Head of caudate nucleus (tissue), 42 donors: Measurements from ENCODE around the gene MARF1.
A peak's percentile ranks its signal among the peaks of the same experiment; 100 is the strongest.
"Not testable (repeated sequence)": the region's sequence is repeated elsewhere in the genome, so short reads cannot be mapped to it uniquely, and the experiment has no call there.

Experiments used
- DNase-seq, 42 donors: peaks; one replicate each; pipeline versions ENCODE4 v3.0.0 to v3.0.0-alpha.2; 2020 to 2021; ENCODE audit warnings: mixed read lengths in 7 of 42
- intact Hi-C: fragments of 100-400 bp; cut with DNase I; formaldehyde crosslinking; loops from one replicate; pipeline ENCODE4 v1.15.0; 2022

MARF1 gene

DNA sequence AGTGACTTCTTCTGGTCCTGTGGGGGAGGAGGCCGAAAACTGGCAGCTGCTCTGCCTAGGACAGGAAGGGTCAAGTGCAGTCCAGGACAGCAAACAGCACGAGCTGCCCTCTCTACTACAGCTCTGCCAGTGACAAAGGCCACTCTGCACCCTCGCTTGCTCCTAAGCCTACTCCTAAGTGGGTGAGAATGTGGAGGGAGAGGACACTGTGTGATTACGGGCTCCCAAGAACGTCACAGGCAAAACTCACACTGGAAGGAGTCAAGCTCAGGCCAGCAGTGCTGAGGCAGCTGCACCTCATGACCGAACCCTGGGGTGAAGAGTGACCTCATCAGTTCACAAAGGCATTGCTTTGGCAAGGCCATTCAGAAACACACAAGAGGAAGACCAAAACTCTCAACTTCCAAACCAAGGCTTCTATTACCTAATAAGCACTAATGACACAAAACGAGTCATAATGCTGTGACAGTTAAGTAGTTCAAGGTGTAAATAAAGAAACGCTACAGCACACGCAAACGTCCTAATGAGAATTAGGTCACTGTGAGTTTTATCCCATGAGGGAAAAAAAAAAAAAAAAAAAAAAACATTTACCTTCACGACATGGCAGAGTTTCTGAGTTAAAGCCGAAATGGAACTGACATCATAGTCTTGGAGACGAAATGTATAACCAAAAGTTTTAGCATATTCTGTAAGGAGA is 35.1 kb downstream of the MARF1 start:
- intact Hi-C loops = no loop called here
- DNase-seq = peak in 1 of 42 donors; percentile 67

DNA sequence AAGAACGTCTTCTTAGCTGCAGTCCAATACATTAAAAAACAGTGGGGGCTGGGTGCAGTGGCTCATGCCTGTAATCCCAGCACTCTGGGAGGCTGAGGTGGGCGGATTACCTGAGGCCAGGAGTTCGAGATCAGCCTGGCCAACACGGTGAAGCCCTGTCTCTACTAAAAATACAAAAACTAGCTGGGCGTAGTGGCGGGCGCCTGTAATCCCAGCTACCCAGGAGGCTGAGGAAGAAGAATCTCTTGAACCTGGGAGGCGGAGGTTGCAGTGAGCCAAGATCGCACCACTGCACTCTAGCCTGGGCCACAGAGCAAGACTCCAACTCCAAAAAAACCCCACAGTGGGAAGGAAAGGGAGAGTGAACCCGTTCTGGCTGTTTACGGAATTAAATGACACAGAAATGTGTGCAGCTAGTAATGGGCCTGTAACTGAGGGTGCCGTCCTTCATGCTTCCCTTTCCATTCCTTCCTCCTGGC is 35.7 kb downstream of the MARF1 start:
- DNase-seq, intact Hi-C loops: not testable (repeated sequence)

DNA sequence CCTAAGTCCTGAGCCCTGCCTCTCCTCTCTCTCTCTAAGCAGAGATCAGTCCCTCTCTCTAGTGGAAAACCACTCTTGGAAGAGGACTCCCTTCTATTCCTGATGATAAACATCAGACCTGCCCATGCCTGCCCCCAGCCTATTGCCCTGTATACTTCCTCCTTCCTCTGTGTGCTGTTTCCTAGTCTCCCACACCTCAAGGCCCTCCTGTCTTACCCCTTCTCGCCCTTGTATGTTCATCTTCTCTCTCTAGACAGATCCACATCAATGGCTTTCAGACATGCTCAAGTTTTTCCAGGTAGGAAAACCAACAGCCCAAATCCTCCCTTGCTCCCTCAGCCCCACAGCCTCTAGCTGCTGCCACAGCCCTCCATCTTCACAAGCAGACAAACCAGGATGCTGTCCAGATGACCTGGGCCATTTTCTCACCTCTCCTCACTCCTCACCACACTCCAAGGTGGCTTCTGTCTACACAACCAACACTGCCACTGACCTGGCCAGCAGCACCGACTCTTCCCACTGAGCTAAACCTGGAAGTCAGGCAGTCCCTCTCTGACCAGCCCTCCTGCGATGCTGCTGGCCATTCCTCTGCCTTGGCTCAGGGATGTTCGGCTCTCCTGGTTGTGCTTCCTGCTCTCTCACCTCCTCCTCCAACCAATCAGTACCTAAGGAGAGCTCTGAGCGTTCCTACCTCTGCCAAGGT is 36.3 kb downstream of the MARF1 start:
- intact Hi-C loops = no loop called here

DNA sequence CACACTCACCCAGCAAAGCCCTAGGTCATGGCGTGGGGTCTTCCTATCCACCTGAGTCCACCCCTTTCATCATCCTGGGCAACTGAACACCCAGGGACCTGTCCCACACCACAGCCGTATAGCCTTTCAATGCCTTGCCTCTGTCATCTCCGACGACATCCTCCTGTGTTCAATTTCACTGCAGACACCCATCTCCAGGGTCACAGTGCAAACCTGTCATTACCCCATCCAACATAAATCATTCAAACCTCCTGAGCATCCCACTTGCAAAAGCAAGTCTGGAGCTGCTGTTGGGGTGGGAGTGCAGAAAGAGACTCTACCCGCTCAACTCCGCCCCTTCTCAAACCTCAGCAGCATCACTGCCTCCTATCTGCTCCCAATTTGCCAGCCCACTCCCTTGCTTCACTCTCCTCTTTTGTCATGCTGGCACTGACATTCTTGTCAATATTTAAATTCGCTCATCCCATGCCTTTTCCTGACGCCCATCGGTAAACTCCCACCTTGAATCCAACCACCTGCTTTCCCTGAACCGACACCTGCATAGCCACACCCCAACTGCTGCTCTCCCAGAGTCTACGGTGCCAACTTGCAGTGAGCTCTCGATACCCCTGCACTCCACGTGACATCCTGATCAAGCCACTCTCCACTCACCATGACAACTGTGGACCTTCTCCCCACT is 37.0 kb downstream of the MARF1 start:
- peak in 26 of 42 donors; percentile 11 to 81 (median 38) for DNase-seq
- intact Hi-C loops = no loop called here

More for the DNA sequence above, 36.3 kb downstream of the MARF1 start:
- no peak for DNase-seq

DNA sequence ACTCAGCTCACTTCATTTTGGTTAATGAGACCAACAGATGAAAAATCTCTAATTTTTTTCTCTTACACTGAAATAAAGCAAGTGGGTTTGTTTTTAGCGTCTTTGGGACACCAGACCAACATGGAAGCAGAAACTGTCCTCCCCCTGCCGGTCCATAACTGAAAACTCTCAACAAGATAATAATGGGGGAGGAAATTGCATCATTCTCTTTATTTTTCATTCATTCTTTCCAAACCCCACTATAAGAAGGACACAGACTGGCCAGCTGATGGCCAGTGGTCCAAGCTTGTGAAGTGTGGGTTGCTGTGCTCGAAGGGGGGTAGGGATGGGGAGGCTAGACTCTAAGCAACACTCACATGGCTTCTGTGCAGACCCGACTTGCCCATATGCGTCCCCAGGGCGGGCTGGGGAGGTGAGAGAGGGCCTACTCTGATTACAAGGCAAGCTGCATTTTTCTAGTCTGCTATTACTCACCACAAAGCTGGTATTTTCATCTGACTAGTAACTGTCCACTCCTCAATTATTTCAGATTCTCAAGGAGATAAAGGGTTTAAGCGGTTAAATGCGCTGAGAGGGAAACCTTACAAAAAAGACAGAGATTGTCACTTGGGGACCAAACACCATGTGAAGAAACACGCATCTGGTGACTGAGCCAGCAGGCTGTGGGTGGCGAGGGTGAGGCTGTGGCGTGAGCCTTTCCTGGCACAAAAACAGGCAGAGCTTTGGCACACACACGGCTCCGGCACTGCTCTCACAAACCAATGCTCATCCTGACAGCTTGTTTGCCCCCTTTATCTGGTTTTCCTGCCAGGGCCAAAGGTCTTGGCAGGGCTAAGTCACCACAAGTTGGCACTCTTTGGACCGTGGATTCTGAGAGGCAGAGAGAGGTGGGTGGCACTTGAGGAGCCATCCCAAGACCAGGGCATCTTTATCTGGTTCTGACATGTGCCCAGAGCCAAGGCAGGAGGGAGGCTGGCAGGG is 38.2 kb downstream of the MARF1 start:
- intact Hi-C loops = no loop called here
- peak in 30 of 42 donors; percentile 13 to 77 (median 36) for DNase-seq

DNA sequence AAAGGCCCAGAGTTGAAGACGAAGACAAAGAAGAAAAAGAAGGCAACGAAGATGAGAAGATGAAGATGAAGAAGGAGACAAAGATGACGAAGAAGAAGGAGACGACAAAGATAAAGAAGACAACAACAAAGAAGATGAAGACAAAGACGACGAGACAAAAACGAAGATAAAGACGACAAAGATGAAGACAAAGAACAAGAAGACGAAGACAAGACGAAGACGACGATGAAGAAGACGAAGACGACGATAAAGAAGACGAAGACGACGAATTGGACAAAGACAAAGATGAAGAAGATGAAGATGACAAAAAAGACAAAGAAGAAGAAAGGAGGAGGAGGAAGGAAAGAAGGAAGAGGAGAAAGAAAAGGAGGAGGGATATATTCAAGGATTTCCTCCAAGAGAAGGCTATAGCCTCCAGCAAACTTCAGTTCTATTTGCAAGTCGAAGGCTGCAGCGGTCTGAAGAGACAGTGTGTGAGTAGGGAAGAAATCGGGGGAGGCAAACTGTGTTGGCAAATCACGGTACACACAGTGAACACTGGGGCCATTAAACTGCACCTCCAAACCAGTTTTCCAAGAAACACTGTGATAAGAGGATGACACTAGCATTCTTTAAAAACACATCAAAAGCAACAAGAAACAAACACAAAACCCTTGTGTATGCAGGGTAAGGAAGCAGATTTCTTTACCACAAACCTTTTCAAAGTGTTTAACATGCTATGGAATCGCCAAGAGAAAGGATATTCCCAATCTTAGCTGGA is 40.5 kb downstream of the MARF1 start:
- DNase-seq = no peak
- intact Hi-C loops = no loop called here

DNA sequence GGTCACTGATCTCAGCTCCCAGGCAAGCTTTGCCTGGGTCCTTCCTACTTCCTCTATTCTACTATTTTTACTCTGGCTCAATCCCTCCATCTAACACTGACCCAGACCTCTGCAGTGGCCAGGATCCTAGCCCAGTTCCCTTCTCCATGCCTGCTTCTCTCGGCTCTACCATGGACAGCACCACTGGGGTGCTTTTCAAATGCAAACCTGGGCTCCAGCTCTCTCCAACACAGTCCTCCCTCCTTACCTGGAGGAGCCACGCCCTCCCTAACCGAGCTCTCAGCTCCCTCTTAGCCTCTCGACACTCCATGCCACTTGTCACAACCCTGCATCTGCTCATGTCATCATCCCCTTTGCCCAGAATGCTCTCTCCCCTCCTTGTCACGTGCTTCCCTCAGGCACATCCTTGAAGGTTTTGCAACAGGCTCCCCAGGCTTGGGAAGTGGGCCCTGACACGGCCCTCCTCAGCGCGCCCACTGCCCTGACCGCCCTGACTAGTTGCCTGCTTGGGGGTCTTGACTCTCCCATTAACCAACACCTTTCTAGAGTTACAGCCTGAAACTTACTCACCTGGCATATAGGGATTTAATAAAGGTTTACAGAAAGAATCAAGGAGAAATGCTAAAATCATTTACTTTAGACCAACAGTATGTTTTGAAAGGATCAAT is 41.6 kb downstream of the MARF1 start:
- no peak for DNase-seq
- intact Hi-C loops = no loop called here

DNA sequence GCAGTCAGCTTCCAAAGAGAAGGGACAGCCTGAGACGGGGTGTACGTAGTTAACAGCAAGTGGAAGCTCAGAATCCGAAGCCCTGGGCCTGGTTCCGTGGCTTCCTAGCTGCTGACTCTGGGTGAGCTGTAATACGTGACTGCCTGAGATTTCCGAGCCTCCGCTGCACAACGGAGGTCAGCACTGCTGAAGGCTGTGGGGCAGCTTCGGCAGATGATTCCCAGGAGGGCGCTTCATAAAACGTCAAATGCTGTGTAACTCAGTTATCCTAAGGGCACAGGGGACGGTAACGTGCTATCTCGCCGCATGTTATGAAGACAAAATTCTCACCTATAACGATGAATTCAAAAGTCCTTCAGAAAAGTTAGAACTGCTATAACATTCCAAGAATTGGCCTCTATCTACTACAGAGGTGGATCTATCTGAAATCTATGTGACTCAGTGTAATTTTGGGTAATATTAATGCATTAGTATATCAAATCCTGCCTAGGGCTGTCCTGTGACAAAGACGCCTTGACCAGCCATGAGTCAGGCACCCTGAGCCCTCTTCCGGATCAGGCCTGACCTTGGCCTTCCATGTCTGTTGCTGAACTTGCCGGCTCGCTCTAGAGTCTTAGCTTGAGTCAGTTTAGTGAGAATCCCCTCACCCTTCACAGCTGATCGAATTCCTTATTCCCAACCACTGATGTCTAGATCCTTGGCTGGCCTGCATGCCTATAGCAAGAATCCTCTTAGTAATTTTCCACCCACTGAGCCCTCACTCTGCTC is 43.5 kb downstream of the MARF1 start:
- no peak for DNase-seq
- intact Hi-C loops = no loop called here

DNA sequence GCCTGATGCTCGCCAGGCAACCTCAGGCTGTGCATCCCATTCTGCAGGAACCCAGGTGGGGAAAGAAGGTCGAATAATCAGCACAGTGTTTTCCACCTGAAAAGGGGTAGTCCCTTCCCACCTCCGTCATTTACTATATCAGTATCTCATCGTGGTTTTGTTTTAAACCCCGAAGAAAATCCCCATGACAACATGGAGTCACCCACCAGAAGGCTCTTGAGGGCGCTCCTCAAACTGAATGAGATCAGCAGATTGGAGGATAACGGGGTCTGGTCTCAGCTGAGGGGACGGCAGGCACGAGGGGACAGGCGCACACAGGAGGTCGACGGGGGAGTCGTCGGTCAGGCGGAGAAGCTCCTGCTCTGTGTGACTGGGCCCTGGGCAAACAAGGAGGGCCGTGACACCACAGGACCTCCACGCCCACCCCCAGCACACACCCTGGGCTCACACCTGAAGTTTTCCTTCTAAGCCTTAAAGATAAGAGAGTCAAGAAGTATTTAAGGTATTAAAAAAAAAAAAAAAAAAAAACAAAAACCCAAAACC is 44.2 kb downstream of the MARF1 start:
- intact Hi-C loops = no loop called here

DNA sequence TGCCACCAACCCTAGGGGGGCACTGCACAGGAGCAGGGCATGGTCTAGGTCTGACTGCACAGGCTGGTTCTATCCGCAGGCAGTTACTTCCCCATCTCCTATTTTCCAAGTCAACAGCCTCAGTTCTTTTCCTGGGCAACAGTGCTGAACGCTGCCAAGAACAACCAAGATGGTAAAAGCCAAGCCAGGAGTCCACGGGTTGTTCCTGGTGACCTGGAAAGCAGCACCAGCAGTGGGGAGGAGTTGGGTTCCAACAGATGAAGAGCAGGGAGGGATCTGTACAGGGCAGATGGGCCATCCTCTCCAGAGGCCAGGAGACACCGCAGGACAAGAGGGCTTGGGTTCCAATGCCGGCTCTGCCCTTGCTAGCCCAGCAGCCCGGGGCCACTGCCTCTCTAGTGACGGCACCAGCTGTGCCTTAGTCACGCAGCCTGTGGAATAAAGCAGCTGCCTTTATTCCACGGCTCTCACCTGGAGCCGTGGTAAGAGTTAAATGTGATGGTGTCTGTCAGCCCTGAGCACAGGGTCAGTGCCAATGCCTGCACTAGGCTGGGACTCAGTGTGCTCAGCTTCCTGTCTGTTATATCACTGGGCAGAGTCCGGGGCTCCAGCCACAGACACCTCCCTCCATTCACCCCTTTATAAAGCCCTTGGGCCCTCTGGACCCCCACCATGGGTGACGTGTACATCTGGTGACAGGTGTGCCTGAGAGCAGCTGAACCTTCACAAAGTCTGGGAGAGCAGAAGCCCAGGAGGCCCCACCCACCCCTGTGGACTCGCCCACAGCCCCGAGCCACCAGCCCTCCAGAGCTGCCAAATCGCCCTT is 44.9 kb downstream of the MARF1 start:
- intact Hi-C loops = no loop called here
- peak in 3 of 42 donors; percentile 9 to 23 (median 16) for DNase-seq

More for the DNA sequence above, 44.2 kb downstream of the MARF1 start:
- DNase-seq = no peak

DNA sequence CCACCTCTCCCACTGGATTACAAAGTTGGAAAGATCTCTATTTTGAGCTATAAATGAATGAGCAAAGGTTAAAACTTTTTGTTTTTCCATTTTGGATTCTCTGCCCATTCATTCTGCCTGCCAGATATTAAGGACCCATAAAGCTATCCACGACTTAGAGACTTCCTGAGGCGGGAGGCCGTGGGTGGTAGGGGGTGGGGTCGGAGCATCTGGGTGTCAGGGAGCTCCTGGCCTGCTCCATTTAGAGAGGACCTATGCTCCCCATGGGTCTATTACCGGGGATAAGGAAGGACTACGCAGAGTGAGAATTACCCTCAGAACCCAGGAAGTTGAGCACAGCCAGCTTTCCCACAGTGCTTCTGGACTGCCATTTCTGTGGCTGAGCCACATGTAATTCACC is 45.8 kb downstream of the MARF1 start:
- intact Hi-C loops = no loop called here
- no peak for DNase-seq

DNA sequence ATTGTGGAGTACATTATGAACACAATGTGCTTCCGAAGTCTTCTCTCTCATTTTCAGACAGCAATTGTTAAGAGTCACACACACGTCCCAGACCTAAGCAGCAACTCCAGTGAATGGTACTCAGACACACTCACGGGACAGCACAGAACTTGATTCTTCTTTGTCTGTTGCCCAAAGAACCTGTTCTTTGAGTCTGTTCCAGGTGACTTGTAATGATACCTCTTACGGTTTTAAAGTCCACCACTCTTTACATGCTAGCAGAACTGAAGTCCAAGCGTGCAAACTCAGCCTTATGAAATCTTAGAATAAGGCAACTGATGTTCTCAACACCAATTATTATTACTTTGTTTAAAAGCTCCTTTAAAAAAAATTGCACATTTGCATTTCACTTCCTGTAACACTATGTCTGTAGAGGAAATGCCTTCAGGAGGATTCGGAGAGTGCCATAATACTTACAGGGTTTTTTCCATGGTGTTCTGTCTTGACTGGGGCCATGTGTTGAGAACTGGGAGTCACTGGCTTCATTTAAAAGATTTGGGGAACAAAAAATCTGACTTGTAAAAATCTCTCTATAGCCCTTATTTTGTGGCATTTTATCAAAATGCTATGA is 48.1 kb downstream of the MARF1 start:
- DNase-seq = no peak
- intact Hi-C loops = no loop called here

DNA sequence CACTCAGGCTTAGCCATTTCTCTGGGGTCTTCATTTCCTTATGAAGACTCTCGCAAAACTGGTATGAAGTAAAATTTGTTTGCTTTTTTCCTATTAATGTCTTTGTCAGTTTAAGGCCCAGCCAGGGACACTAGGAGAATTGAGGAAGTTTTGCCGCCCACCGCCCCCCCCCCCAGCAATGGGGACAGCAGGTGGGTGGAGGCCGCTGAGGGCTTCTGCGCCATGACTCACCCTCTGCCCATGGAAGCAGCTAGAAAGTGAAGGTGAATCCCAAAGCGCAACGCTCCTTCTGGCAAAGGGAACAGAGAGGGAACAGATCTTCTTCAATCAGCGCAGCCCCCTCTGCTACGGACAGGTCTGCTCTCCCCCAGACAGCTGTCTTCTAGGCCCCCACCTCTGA is 49.7 kb downstream of the MARF1 start:
- intact Hi-C loops = no loop called here
- DNase-seq = no peak

DNA sequence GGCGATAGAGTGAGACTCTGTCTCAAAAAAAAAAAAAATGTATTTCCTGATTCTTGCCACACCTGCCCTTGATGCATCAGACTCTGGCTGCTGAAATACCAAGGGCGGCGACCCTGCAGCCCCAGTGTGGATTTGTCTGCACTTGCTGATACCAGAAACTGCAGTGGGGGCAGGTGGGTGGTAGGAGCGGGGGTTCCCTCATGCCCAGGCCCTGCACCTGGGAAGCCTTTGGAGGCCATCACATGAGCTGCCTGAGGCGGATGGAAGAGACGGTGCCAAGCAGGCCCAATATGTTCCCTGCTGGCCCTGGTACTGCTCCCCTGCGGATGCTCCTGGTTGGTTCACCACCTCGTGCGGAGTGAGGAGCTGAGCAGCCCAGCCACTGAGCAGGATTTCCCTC is 50.6 kb downstream of the MARF1 start:
- intact Hi-C loops = no loop called here
- DNase-seq = no peak

DNA sequence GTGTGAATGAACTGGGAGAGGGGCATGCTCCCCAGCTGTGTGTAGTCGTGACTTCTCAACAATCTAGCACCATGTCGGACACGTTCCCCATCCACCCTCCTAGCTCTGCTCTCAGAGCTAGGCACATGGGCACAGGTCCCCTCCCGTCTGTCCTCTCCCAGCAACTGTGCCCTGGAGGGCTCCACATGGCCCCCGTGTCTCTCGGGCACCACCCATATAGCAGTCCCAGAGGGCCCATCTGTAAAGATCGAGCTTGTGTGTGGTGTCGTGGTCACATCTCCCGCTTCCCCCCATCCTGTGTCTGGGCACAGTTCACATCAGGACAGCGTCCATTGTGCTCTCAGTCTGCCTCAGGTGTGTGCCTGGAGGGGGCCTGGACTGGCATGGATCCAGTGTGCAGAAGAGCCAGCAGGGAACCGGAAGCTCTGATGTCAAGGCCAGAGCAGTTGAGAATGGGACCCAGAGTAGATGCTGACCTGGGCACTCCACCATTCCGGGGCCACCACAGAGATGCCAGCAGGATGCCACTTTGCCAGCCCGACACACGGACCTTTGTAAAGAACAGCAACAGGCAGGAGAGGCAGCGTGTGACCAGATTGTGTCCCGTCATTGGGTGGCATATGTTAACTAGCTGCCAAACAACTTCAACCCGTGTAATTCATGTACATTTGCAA is 55.7 kb downstream of the MARF1 start:
- intact Hi-C loops = no loop called here
- DNase-seq = no peak
